ENCODE data around the gene SARNP.
A peak's percentile ranks its signal among the peaks of the same experiment; 100 is the strongest.

SARNP gene

GRCh38 chr12:55721601-55722213 is 95.8 kb downstream of the SARNP start:
- DNase-seq, result no peak

DNA sequence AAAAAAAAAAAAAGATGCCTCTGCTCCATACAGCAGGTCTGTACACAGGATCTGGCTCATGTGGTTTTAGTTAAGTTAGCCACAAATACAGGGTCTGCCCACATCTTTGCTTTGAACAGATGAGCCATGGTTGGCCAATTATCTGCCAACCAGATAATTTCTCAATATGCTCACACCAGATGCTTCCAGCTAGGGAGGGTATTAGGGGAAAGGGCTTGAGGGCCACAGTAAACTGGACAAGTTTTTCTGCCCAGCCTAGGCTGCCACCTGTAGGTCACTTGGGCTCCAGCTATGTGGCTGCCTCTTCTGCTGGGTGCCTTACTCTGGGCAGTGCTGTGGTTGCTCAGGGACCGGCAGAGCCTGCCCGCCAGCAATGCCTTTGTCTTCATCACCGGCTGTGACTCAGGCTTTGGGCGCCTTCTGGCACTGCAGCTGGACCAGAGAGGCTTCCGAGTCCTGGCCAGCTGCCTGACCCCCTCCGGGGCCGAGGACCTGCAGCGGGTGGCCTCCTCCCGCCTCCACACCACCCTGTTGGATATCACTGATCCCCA is 96.6 kb downstream of the SARNP start:
- DNase-seq, result no peak

GRCh38 chr12:55720071-55720564 is 97.4 kb downstream of the SARNP start, which contains the start of gene RDH5:
Gene RDH5, plus strand, starts transcription at chr12:55720393. Its CDS starts 792 bp downstream, at chr12:55721185.
- DNase-seq, result no peak

- DNase-seq, result no peak
These were observed 98.2 kb downstream of the SARNP start for GRCh38 chr12:55719371-55719770.

DNA sequence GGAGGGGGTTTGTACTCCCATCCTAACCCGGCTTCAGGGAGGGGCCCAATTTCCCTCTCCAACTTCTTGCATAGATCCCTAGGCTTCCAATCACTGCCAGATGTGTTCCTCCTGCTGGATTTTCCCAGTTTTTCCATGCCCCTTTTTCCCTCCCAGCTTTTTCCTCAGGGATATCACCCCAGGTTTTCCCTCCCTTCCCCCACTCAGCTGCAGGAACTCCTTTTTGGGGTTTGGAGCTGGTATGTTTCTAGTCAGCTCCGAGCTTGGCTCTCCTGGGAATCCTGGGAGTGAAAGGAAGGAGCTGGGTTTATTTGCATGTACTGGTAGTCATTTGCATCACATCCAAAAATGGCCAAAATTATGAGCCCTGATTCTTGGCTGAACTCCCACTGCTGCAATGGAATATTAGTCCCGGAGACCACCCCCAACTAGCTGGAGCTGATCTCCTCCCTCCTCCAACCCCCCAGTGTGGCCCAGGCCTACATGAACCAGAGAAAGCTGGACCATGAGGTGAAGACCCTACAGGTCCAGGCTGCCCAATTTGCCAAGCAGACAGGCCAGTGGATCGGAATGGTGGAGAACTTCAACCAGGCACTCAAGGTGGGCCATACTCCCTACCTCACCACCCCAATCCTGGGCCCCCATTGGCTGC is 98.8 kb downstream of the SARNP start:
- no peak for DNase-seq

GRCh38 chr12:55718015-55718414 is 99.5 kb downstream of the SARNP start:
- DNase-seq, result no peak

DNA sequence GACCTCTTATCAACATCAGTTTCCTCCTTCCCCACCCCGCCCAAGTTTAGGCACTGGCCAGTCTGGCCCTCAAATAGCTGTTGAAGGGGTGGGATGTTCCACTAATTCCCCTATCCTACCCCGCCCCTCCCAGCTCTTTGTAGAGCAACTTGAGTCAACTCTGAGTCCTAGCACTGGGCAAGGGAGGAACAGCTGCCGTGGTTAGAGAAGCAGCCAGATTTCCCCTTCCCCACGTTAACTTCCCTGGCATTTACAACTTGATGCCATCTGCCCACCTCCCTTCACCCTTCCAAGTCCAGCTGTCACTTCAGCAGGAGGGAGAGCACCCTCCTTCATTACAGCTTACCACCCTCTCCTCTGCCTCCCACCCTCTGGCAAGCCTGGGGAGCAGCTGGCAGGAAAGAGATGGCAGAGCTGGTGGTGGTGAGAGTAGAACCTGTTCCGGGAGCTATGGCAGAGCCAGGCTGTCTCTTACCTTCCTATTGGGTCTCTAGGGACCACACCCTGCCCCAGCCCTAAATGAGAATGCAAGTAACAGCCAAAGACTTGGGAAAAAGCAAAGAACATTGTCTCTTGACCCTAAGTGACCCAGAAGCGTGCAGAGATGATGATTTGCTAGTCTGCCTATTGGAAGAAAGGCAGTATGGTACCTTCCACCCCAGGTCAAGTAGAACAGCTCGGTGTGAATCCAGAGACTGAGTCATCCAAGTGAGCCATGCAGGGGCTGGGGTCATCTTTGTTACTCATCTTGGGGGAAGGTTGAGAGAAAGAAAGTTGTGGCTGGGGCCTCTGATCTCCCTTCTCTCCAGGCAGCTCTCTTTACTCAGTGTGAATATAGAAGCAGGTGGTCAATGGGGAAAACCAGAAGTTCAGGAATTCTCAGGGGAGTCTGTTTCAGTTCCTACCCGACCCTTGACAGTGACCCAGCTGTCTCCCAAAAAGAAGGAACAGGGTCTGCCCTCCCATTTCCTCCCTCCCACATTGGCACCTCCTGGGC is 100.2 kb downstream of the SARNP start:
- DNase-seq, result no peak

DNA sequence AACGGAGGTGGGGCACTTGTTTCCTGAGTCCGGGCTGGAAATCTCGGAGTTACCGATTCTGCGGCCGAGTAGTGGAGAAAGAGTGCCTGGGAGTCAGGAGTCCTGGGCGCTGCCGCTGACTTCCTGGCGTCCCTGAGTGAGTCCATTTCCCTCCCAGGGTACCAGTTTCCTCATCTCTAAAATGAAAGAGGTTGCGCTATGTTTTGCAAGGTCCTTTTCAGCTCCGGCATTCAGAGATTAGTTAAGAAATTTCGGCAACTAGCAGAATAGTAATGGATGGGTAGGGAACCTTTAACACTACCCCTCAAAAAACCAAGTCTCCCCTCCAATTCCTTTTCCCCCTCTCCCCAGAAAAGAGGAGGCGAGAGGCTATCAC is 101.0 kb downstream of the SARNP start:
- DNase-seq, result no peak

DNA sequence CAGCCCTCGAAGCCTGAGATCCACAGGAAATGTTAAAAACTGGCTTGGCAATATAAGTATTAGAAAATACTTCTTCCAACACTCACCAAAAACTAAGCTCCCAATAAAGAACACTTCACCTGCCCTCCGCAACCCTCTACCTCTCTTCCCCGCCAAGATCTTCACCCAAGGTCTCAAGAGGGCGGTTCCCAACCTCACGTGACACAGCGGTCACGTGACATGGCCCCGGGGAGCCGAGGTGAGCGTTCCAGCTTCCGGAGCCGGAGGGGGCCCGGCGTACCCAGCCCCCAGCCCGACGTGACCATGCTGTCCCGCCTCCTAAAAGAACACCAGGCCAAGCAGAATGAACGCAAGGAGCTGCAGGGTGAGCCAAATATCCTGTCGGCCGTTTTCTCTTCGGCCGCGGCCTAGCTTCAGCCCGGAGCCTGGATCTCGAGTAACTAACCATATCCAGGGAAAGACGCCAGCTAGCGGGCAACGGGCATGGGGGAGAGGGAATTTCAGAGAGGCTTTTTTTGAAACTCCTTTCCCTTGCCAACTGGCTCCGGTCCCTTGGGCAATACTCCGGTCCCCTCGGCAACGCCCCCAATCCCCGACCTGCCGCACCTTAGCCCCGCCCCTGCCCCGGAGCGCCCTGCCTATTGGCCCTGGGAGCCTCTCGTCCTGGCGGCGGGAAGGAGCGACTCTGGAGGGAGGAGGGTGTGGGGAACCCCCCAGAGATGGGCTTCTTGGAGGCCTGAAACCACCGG is 101.5 kb downstream of the SARNP start, which contains the start of gene BLOC1S1:
Gene BLOC1S1, plus strand, starts transcription at position 214 of the 749 bp plus-strand sequence. Its CDS starts 6 bp downstream, at position 220.
- DNase-seq, result peak; percentile 49

- DNase-seq, result no peak
These were observed 102.3 kb downstream of the SARNP start for GRCh38 chr12:55715169-55715764.

DNA sequence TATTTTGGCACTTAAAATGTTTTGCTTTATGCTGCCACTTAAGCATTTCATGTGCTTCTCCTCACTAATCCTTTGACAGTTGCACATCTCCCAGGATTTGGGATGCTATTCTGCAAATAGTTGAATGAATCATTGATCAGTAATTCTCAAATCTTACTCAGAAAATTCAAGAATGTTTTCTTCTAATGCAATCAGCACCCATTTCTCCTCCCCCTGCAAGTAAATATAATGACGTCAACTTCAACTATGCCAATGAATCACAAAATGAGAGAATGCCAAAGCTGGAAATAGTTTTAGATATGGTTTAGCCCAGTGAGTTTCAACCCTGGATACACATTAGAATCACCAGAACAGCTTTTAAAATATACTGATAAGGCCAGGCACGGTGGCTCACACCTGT is 103.8 kb downstream of the SARNP start:
- no peak for DNase-seq

GRCh38 chr12:55712700-55713415 is 104.7 kb downstream of the SARNP start:
- DNase-seq, result no peak

DNA sequence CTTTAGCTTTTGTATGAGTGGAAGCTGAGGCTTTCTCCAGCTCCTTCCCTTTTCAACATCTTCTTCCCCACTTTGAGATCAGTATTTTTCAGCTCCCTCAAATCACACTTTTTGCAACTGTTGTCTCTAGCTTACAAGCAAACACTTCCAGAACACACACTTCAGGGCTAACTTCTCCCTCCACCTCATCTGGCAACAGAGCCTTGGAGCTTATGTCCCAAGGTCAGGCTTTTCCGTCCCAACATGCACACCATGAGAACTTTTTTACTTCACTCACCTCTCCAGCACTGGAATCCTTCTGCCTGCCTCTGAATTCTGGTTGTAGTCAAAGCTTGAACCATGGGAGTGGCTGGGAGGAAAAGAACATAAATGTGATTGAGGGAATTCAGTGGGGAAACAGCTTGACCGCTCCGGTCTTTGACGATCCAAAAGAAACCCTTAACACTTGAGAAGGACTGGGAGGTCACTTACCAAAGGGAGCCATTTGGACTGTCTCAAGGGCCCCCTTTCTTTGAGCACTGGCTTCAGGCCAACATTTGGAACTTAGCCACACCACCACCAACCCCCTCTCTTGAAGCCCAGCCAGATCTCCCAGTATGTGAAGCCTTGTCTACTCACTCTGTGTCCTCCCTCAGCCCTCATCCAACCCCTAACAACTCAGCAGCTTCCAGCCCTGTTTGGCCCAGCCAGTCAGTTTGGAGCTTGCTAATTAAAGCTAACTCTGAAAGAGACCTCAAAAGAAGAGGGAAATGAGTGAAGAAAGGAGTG is 105.6 kb downstream of the SARNP start:
- DNase-seq, result no peak

DNA sequence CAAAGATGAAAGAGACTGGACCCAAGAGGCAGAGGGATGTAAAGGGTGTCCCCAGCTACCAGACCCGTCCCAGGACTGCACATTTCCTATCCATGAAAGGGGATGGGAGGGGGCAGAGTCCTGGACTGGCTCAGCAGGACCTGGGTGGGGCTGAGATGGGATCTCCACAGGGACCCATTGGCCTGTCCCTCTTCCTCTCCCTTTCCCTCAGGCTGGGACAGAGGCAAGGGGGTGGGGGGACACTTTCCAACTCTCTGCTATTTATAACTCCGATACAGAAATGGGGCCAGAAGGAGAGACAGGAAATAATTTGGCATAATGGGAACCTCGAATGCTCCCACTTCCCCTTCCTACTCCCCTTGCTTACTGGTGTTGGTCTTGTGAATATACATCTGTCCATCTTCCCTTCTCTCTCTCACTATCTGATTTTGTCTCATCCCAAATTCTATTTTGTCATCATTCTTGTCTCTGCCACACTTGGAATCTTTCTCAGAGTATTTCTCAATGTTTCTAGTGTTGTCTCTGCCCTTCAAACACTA is 108.8 kb downstream of the SARNP start:
- DNase-seq, result no peak

DNA sequence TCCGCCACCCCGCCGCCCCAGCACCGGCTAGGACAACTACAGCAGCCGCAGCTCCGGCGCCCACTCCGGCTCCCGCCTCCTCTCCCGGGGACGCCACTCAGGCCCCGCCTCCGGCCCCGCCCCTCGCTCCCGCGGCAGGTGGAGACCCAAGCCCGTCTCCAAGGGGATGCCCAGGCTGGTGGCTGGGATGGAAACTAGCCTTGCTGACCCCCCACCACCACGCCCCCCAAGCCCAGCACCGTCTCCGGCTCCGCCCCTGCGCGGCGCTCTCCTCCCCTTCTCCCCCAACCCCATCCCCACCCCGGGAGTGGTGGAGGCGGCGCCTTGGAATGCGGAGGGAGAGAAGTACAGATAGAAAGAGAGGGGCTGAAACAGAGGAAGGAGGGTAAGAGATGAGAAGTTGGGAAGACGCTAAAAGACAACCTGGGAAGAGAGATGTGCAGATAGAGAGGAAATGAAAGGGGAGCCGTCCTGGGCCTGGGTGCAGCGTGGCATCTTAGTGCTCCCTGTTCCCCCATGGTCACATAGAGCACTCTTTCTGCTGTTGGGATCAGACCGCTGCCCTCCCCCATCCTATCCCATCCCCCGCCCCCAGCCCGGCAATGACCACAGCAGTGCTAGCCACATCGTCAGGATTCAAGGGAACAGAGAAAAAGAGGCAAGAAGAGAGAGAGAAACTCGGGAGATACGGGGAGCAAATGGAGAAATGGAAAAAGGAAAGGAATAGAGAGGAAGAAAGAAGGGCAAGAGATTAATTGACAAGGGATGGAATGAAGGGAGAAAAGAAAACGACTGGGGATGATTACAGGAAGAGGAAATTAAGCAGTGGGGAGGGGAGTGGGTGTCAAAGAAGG is 109.5 kb downstream of the SARNP start, which contains the start of gene ITGA7:
Gene ITGA7, minus strand, starts transcription at position 64 of the 854 bp plus-strand sequence. CDS start 222 bp downstream, outside the sequence.
- DNase-seq, result no peak
